Peyer's patch (tissue), 4 donors: ENCODE results near the gene ANO9. TPM values are rescaled to one million over a fixed set of nuclear protein-coding genes. Genes with fewer than 3 reads are reported as not detected.

Source experiments
- DNase-seq, 3 donors: peaks; one replicate each; pipeline ENCODE4 v3.0.0-alpha.2; 2017 to 2019
- H3K27ac ChIP-seq, 4 donors: fragments of 200-600 bp; sonication (generic); one replicate each; pipeline ENCODE4 v1.5.1; 2016 to 2019
- H3K27me3 ChIP-seq, 2 donors: fragments of 200-600 bp; sonication (generic); one replicate each; pipeline ENCODE4 v1.5.1; 2019
- H3K36me3 ChIP-seq, 3 donors: fragments of 200-600 bp; sonication (generic); one replicate each; pipeline ENCODE4 v1.5.1; 2016 to 2019
- H3K4me1 ChIP-seq, 4 donors: fragments of 200-600 bp; sonication (generic); one replicate each; pipeline ENCODE4 v1.5.1; 2016 to 2019
- H3K4me3 ChIP-seq, 4 donors: fragments of 200-600 bp; sonication (generic); 1 replicate in 3 of 4; 2 replicates in 1 of 4; pipeline ENCODE4 v1.5.1; 2016 to 2019; ENCODE audit warnings: mild to moderate bottlenecking in 1 of 4
- H3K9me3 ChIP-seq, 4 donors: fragments of 200-600 bp; sonication (generic); one replicate each; pipeline ENCODE4 v1.5.1; 2016 to 2019; ENCODE audit warnings: mild to moderate bottlenecking in 1 of 4
- CTCF ChIP-seq, 6 experiments: fragments of 450-650 bp in 4 of 6; fragments of 200-600 bp in 2 of 6; sonication (generic) in 1 of 6; IDR thresholded peaks; one replicate each; pipeline ENCODE4 v1.5.1; 2017 to 2019; ENCODE audit warnings: antibody characterized with exemption in 6 of 6, mild to moderate bottlenecking in 3 of 6, moderate library complexity in 1 of 6
- POLR2A ChIP-seq, 2 donors: fragments of 450-650 bp; IDR thresholded peaks; one replicate each; pipeline ENCODE4 v1.5.1; 2017; ENCODE audit warnings: antibody characterized with exemption in 2 of 2, mild to moderate bottlenecking in 2 of 2, moderate library complexity in 2 of 2
- total RNA-seq, 4 donors: library from RNA; depleted of rRNA; stranded (reverse); fragments of >200 nt; gene quantifications; one replicate each; pipeline ENCODE4 v1.1.0, GENCODE V29; 2016

Gene ANO9
- total RNA-seq, 4 donors from 2014 or later, result 161 to 474 (median 254) TPM

- Histone ChIP-seq H3K36me3 (no peaks in the 10 kb centered on the region), H3K4me3 (no peak overlapping the region), H3K27ac (peak overlapping the region in 3 of 4 donors; percentile 91 to 97 (median 96)), H3K27me3 (no peaks in the 10 kb centered on the region), H3K4me1 (peaks cover 0 to 54% (median 12%) of the 10 kb centered on the region in 4 donors), H3K9me3 (no peaks in the 10 kb centered on the region)
- TF ChIP-seq CTCF (IDR thresholded peaks at IDR 0.05), result no peak
- peak; percentile 87 to 93 for TF ChIP-seq POLR2A (IDR thresholded peaks at IDR 0.05)
- peak in 2 of 3 donors; percentile 83 to 85 for DNase-seq
Observed at GRCh38 chr11:444396-445144, 2.8 kb upstream of the ANO9 start.

DNA sequence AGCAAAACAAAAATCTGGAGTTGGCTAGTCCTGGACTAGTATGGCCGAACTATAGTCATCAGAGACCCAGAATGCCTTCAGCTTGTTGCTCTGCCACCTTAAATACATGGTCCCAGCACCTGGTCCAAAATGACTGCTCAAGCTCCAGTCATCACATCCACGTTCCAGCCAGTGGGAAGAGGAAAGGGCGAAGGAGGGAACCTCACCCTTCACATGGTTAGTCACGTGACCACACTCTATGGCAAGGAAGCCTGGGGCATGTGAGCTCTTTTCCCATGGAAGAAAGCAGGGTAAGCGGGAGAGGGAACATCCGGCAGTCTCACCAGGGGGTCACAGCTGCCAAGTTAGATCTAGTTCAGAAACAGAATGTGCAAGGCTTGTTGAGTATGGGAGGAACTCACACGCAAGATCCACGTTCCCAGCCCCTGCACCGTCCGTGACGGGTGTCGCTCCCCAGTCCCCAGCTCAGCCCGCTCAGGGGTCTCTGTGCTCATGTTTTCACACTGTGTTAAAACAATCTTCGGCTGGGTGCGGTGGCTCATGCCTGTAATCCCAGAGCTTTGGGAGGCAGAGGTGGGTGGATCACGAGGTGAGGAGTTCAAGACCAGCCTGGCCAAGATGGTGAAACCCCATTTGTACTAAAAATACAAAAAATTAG, 1.9 kb upstream of the ANO9 start:
- Histone ChIP-seq H3K9me3 (no peaks in the 10 kb centered on the region), H3K4me1 (peaks cover 0 to 51% (median 9%) of the 10 kb centered on the region in 4 donors), H3K27me3 (no peaks in the 10 kb centered on the region), H3K4me3 (no peak overlapping the region), H3K36me3 (no peaks in the 10 kb centered on the region), H3K27ac (peak overlapping the region in 3 of 4 donors; percentile 91 to 97 (median 96))
- no peak for DNase-seq
- TF ChIP-seq CTCF (IDR thresholded peaks at IDR 0.05) (no peak), POLR2A (IDR thresholded peaks at IDR 0.05) (no peak)

DNA sequence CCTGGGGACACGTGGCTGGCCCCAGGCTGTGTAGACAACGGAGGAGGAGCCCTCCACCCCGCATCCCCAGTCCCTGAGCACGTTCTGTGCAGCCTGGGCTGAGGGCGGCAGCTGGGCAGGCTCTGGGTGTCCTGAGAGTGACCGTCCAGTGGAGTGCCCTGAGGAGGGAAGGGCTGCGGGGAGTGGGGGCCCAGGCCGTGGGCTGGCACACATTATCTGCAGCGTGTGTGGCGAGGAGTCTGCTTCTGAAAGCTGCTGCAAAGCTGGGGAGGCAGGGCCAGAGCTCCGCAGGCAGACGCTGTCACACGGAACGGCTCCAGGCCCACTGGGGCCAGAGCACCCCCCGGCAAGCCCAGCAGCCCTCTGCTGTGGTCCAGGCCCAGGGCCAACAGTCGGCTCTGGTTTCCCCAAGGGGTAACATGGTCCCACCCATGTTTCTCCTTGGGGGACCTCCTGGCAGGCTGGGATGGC, 835 bp upstream of the ANO9 start:
- no peak for DNase-seq
- Histone ChIP-seq H3K36me3 (no peaks in the 10 kb centered on the region), H3K27me3 (no peaks in the 10 kb centered on the region), H3K27ac (peak overlapping the region in 1 of 4 donors; percentile 80), H3K9me3 (no peaks in the 10 kb centered on the region), H3K4me3 (no peak overlapping the region), H3K4me1 (peaks cover 0 to 46% (median 8%) of the 10 kb centered on the region in 4 donors)
- TF ChIP-seq CTCF (IDR thresholded peaks at IDR 0.05) (no peak), POLR2A (IDR thresholded peaks at IDR 0.05) (no peak)

GRCh38 chr11:441043-441417, 781 bp downstream of the ANO9 start:
- peak overlapping the region; percentile 73 to 86 (median 80) for H3K27ac ChIP-seq
- DNase-seq, result no peak
- TF ChIP-seq POLR2A (IDR thresholded peaks at IDR 0.05) (no peak), CTCF (IDR thresholded peaks at IDR 0.05) (no peak)
- peak overlapping the region; percentile 59 to 83 (median 70) for H3K4me3 ChIP-seq
- peaks cover 0 to 43% (median 8%) of the 10 kb centered on the region in 4 donors for H3K4me1 ChIP-seq
- no peaks in the 10 kb centered on the region for H3K27me3 ChIP-seq
- no peaks in the 10 kb centered on the region for H3K36me3 ChIP-seq
- H3K9me3 ChIP-seq, result no peaks in the 10 kb centered on the region

- H3K27me3 ChIP-seq, result no peaks in the 10 kb centered on the region
- H3K27ac ChIP-seq, result peak overlapping the region in 3 of 4 donors; percentile 80 to 86 (median 81)
- peak overlapping the region in 3 of 4 donors; percentile 64 to 83 (median 77) for H3K4me3 ChIP-seq
- peaks cover 0 to 43% (median 8%) of the 10 kb centered on the region in 4 donors for H3K4me1 ChIP-seq
- DNase-seq, result peak in 2 of 3 donors; percentile 85 to 86
- TF ChIP-seq POLR2A (IDR thresholded peaks at IDR 0.05), result peak in 1 of 2 donors; percentile 36
- TF ChIP-seq CTCF (IDR thresholded peaks at IDR 0.05), result peak in 4 of 6 experiments; percentile 13 to 79 (median 61)
- no peaks in the 10 kb centered on the region for H3K36me3 ChIP-seq
- no peaks in the 10 kb centered on the region for H3K9me3 ChIP-seq
Observed at GRCh38 chr11:440065-441042, 1.5 kb downstream of the ANO9 start.
